ENCODE data around the gene PAPSS1.
"Not testable (repeated sequence)": the region's sequence is repeated elsewhere in the genome, so short reads cannot be mapped to it uniquely, and the experiment has no call there.

The PAPSS1 gene

DNA sequence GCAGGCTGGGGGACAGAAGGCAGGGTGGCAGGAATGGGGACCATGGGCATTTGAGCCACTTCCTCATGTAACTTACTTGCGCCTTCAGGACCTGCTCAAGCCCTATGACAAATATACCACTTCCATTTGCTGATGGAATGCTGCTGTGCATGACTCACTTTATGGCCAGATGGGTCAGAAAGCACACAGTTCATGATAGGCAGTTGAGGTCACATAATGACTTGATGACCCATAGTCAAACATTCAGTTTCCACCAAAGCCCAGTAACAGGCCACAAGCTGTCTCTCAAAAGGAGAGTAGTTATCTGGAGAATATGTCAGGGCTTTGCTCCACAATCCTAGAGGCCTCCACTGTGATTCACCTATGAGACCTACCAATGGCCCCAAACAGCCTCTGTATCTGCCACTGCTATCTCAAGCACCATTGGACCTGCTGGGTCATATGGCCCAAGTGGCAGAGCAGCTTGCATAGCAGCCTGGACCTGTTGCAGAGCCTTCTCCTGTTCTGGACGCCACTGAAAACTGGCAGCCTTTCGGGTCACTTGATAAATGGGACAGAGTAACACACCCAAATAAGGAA lies 5.3 kb upstream of the PAPSS1 start:
- no peak for DNase-seq

DNA sequence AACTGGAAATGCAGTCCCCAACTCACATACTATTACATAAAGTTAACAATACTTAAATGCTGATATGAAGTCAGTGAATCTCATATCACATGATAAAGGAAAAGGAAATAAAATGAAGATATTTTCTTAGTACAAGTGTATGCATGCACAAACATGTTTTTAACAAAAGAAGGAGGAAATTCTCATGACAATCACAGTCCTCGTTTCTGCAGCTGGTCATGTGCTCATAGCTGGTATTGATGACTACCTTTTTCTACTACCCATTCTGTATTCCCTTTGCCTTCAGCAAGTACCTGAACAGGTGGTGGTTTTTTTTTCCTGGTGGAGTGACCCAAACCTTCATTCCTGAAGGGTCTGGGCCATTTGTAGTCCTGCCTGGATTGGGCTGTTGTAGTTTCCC lies 3.3 kb upstream of the PAPSS1 start:
- DNase-seq, result not testable (repeated sequence)

DNA sequence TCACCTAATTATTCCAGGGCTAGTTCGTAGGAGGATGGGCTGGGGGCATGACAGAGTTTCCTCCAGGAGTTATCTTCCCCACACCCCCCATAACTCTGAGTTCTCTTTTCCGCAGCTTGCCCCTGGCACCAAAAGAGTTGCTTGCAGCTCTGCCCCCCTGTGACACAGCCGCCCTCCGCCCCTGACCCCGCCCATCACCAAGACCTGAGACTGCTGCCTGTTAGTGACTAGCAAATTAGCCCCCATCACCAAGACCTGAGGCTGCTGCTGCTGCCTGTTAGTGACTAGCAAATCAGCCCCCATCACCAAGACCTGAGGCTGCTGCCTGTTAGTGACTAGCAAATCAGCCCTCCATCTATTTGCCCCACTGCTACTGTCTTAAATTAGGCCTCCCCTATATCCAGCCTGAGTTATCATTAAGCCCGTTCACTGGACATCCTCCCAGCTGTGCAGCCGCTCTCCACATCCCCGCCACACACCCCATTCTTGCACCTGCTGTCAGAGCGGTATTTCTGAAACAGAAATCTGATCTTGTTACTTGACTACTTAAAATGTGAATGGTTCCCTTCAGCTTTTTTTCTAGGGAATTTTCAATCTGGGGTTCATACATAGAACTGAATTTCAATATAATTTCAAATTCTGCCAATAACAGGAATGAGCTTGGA lies 1.5 kb upstream of the PAPSS1 start:
- peak in 1 of 2 donors; percentile 23 for DNase-seq

DNA sequence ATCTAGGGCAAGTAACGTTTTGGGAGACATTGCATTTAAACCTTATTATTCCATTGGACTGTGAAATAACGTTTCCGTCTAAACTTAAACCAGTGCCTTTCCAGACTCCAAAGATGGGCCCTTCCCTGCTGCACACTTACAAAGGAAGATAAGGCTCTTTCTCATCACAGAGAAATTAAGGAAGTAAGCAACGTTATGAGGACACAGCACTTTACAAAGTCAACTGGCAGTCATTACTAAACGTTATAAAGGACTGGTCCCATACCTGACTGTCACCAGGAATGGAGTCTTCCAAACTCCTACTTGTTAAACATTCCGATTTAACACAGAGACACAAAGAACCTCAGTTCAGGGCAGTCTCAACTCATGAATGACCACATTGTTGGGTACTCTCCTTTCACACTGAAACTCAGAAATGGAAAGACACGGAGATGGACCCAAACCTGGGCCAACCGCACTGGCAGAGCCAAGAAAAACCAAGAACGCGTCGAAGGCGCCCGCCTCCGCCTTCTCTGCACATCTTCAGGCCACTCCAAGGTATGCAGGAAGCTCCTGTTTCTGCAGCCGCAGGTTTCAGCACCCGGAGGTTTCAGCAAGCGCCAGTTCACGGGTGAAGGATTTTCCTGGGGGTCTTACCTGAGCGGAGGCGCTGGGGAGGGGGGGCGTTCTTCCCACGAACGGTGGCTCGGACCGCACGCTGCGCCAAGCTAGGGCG lies 670 bp downstream of the PAPSS1 start:
- DNase-seq, result peak; percentile 25 to 28

DNA sequence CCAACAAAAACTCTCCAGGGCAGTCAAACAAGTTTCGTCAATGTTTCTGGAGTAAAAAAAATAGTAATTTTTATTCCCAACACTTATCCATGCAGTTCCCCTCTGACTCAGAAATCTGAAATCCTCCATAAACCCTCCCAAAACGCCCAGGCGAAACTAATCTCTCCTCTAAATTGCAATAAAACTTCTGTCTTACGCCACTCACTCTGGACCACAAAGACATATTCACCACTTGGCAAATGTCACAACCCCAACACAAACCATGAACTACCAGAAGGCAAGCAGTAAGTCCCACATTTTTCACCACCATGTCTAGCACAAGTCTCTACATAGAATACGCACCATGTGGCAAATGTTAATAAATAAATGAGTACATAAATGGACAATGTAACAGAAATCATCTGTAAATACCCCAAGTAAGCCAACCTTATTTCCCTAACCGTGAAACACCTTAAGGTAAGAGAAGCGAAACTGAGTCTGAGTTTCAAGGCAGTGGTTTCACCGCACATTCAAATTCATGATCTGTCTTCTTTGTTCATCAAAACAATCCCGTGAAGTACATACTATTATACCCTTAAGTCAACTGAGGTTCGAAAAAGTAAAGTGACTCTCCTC lies 1.6 kb downstream of the PAPSS1 start:
- no peak for DNase-seq

DNA sequence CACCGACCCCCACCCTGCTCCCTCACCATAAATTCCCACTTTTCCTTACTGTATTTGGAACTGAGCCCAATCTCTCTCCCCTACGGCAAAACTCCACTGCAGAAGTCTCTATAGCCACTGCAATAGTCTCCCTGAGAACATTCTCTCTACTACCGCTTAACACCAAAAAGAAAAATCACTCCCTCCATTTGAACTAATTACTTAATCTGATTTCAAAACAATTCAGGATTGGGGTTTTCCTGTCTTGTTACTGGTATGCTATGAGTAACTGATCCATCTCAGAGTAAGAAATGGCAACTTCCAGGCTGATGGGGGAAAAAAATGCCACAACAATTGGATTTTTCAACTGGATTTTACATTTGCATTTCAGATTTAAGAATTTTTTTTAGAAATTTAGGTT lies 5.8 kb downstream of the PAPSS1 start:
- no peak for DNase-seq

DNA sequence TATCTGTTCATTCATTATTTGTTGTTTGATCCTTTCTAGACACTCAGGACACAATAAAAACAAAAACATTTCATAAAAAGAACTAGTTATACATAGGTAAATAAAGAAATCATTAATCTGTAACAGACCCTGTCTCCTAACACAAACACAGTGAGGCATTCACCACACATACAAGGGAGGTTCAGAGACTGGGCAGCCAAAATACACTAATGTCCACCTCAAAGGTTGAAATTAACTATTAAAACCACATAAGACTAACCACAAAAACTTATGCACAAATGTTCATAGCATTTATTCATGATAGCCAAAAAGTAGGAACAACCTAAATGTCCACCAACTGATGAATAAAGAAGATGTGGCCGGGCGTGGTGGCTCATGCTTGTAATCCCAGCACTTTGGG lies 7.8 kb downstream of the PAPSS1 start:
- no peak for DNase-seq

DNA sequence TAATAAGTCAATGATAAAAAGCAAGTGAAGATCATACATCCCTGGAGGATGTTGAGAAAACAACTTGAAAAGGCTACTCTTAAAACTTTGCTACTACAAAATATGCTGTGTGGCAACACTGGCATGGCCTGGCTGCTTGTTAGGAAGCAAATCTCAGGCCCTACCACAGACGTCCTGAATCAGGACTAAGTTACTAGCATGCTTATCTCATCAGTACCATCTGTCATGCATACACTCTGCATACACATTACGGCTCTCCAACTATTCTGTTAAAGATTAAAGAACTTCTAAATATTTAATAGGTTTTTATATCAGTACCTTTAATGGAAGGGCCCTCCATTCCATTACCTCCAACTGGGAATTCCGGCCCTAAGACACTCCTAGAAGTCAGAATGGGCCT lies 8.2 kb downstream of the PAPSS1 start:
- DNase-seq, result no peak

DNA sequence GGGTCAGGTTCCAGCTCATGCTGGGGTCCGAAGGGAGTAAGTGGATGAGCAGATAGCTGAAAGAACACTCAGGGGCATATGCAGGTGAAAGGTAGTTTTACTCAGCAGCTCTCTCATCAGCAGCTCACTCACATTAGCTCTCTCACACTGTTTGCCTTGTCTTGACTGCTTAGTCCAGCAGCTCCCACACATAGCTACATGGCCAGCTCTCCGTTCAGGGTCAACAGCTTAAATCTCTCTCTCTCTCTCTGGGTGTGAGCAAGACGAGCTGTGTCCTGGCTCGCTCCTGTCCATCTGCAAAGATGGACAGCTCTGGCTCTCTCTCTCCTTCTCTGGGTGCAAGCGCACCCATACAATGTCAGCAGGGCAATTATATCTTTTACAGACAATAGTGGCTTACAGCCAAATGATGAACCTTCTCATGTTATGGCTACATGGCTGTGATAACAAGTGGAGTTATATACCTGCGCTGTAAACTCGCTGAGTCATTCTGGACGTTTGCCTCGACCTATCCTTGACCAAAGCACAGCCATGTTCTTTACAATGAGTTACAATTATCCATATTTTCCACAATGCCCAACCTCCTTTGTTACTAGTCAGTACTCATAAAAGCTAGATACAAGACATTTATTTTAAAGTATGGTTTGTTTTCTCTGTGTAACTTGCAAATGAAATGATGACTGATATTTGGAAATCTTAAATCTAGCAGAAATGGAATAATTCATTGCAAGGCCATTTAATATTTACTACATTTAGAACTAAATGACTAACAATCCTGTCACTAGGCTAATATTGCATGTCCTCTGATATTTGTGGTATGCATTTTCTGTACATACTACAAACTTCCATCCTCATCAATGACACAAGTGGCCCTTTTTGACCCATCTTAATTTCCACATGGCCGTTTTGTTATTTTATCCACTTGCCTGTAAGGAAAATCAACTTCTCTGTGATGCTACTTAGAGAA lies 9.3 kb downstream of the PAPSS1 start:
- no peak for DNase-seq

DNA sequence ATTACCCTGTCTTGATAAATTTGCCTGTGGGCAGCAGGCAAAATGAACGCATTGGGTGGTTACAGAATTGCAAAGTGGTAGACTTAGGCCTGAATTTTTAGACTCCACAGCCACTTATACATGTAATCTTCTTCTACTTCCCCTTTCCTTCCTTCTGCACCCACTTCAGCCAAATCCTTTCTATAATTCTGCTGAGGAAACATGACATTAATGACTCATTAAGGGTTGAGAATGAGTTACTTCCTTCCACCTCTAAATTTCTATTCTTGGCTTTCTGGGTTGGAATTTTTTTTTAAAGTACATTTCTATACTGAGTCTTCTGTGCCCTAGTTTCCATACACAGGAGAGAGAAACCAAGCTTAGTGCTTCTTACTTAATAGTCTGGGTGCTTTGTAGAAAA lies 10.1 kb downstream of the PAPSS1 start:
- no peak for DNase-seq

DNA sequence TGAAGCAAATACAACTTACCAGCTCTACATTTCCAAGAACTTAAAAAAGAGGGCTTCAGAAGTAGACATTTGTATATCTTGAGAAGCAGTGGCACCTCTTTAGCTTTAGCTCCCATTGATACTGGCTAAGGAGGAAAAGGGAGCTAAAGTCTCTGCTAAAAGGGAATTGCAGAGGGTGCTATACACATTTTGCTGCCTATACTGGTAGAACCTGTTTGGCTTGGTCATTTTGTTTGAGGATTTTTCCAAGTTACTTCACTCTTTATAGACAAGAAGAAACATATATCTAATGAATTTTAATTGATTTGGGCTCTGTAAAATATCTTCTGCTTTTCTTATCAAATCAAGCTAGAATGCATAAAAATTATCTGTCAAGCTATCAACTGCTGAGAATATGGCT lies 11.8 kb downstream of the PAPSS1 start:
- no peak for DNase-seq

DNA sequence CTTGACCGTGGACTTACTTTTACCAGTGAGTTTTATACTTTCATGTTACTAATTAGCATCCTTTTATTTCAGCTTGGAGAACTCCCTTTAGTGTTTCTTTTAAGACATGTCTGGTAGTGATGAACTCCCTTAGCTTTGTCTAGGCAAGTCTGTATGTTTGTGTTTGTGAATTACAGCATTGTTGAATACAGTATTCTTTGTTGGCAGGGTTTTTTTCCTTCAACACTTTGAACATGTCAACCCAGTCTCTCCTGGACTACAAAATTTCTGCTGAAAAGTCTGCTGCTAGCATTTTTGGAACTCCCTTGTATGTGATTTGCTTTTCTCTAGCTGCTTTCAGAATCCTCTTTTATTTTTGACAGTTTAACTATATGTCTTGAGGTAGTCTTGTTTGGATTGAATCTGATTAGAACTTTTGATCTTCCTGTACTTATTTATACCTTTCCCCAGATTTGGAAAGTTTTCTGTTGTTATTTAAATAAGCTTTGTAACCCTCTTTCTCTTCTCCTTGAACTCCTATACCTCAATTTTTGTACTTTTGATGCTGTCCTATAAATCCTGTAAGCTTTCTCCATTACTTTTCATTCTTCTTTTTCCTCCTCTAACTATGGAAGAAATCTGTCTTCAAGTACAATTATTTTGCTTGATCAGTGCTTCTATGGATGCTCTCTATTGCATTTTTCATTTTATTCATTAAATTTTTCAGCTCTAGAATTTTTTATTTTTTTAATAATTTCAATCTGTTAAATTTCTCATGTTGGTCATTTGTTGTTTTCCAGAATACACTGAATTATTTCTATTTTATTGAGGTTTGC lies 14.1 kb downstream of the PAPSS1 start:
- DNase-seq, result no peak

DNA sequence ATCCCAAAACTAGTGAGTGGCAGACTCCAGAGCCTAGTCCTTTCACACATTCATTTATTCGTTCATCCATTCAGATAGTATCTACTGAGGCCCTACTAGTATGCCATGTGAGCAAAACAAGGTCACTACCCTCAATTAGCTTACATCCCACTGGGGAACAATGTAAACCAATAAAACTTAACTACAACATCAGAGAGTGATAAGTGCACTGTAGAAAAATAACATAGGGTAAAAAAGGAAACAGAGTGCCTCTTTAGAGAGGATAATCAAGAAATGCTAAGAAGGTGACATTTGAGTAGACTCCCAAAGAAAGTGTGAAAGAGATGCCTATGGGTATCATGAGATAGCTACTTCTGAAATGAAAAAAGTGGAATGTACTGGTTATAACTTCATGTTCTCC lies 18.5 kb downstream of the PAPSS1 start:
- no peak for DNase-seq

DNA sequence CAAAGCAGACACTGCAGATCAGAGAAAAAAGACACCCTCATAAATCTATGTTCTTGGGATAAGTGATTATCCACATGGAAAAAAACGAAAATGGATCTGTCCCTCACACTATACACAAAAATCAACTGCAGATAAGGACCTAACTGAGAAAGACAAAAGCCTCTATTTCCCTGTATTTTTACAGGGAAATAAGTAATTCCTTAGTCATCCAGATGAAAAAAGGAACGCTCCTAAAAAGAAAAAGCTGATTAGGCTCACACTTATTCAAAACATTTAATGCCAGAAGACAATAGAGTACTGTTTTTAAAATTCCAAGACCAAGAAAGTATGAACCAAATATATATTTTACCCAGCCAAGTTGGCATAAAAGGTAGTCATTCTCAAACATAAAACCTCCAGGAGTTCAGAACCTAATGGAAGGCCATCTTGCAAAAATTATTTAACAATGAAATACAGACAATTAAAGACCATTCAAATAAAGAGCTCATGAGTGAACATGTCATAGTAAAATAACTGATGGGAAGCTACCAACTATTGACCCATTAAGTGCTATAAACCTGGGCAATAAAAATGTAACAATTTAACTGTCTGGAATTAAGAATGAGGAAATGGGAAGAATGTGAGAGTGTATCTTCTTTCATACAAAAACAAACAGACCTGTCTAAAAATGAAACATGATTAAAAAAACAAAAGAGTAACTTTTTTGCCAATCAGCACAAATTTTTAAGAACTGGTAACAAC lies 20.4 kb downstream of the PAPSS1 start:
- no peak for DNase-seq

DNA sequence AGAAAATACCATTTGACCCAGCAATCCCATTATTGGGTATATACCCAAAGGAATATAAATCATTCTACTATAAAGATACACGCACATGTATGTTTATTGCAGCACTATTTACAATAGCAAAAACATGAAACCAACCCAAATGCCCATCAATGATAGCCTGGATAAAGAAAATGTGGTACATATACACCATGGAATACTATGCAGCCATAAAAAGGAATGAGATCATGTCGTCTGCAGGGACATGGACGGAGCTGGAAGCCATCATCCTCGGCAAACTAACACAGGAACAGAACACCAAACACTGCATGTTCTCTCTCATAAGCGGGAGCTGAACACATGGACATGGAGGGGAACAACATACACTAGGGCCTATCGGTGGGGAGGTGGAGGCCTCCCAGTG lies 23.8 kb downstream of the PAPSS1 start:
- not testable (repeated sequence) for DNase-seq

DNA sequence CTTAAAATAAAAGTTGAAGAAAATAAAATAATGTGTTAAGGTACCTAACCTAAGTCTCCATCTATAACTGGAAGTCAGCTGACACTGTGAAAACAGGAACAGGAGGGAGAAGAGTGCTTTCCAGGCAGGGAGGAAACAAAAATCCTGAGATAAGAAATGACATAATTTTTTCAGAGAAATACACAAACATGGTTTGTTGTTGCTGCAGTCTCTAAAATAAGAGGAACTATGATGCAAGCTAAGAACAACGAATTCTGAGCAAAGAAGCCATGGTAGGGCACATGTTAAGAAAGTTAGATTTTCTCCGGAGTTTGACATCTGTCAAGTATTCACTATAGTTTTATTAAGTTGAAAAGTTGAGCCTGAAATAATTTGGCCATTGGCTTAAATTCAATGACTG lies 26.9 kb downstream of the PAPSS1 start:
- no peak for DNase-seq

DNA sequence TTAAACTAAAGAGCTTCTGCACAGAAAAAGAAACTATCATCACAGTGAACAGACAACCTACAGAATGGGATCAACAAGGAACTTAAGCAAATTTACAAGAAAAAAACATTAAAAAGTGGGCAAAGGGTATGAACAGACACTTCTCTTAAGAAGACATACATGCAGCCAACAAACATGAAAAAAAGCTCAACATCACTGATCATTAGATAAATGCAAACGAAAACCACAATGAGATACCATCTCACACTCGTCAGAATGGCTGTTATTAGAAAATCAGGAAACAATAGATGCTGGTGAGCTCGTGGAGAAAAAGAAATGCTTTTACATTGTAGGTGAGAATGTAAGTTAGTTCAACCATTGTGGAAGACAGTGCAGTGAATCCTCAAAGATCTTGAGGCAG lies 27.8 kb downstream of the PAPSS1 start:
- DNase-seq, result no peak

DNA sequence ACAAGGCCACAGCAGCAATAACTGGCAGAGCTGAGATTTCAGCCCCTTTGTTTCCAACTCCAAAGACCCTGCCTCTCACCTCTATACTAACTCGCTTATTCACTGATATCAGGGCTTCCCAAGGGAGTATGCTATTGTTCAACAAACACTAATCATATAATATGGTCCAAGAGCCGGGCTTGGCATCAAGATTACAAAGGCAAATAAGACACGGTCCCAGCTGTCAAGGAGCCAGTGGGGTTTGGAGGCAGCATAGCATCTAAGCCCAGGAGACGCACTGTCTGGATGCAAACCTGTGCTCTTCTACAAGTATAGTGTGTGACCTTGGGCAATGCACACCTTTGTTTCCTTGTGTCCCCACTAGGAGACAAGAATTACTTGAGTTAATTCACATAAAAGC lies 28.7 kb downstream of the PAPSS1 start:
- no peak for DNase-seq

DNA sequence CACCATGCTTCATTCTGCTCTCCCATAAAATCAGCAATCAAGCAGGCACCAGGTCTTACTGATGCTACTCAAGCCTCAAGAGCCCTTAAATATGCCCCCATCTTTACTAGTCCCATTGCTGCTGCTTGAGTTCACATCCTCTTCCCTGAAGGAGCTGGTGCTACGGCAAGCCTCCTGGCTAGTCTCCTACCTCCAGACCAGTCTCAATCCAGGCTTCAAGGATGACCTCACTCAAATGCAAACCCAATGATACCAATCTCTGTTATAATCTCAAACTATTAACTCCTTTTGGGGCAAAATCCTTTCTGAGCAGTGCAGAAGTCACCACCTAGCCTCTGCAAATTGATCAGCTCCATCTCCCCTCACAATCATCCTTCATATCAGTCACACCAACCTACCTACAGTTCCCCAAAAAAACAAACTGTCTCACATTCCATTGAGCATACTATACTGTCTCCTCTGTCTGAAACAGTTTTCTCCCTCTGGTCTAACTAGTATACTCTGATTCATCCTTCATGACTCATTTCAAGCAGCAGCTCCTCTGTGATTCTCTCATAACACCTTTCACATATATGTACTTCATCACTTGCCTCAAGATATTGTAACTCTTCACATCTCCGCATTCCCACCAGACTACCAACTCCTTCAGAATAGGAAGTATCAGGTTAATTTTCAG lies 30.0 kb downstream of the PAPSS1 start:
- DNase-seq, result no peak

DNA sequence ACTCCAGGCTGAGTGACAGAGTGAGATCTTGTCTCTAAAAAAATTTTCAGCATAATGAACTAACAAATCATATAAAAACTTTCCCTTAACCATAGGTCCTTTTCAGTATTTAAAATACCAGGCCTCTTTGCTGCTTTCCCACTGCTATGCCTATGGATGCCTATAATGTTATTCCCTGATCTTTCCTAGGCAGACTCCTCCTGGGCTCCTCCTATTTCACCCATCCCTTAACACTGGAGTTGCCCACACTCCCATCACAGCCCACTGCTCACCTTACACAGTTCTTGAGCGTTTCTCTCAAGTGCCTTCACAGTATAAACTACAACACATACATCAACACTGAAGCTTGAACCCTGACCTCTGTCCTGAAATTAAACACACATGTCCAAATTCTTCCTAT lies 31.6 kb downstream of the PAPSS1 start:
- DNase-seq, result no peak

DNA sequence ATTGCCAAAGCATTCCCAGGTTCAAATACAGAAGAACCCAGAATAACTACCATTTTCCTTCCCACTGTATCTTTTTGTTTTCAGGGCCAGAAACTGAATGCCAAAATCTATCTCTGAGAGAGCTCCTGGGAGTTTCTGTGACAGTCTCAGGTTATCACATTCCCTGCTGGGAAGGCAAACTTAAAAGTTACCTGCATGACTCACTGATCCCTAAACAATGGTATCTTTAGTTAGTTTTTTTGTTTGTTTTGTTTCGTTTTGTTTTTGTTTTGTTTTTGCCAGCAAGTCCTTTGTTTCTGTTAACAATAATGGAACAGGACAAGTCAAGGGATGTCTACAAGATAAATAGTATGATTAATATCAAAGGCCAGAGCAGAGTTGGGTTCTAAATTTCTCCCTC lies 34.3 kb downstream of the PAPSS1 start:
- no peak for DNase-seq
